HG02852 (cell line): ENCODE data around the gene RNF141.

Experiments used
- ATAC-seq: cut with Tn5 transposase; IDR thresholded peaks from one replicate; pipeline ENCODE4 v1.9.1; 2021; ENCODE audit warnings: mild to moderate bottlenecking, moderate library complexity; ENCODE audit not compliant: unreplicated experiment

The RNF141 gene

DNA sequence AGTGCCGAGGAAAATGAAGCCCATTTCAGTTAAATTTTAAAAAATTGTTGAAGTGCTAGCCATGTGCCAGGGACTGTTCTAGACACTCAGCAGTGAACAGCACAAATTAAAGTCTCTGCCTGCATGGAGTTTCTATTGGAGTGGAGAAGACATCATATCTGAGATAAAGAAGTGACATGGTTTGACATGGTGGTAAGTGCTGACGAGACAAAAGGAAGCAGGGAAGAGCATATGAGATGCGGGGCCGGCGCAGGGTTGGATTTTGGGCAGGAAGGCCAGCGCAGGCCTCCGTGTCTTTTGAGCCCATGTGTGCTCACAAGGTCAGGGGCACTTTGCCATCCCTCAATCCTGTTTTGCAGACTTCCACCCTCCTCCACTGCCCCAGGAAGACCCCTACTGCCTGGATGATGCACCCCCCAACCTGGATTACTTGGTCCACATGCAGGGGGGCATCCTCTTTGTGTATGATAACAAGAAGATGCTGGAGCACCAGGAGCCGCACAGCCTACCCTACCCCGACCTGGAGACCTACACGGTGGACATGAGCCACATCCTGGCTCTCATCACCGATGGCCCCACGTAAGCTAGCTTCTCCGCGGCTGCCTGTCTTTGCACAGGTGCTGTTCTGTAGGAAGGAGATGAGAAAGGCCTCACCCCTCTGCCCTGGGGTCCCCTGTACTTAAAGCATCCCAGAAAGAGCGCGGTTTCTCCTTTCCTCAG is 56.4 kb downstream of the RNF141 start:
- no peak for ATAC-seq

DNA sequence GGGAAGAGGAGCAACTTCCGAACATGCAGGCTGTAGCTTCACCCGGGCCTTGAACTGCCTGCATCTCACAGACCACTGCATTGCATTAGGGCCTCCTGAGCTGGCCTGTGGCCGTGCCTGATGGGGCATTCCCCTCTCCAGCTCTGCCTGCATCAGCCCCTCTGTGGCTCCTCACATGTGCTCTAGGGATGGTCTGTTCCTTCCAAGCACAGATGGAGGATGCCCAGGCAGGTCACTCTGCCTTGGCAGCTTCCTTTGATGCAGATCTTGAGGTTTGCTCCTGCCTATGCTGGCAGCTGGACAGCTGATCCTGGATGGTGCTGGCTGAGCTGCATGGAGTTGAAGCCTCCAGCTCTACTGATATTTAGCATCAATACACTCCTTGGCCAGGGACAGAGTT is 57.4 kb downstream of the RNF141 start:
- ATAC-seq, result no peak

- no peak for ATAC-seq
Observed at GRCh38 chr11:10483174-10483573, 57.8 kb downstream of the RNF141 start.

GRCh38 chr11:10481560-10482349 is 59.2 kb downstream of the RNF141 start:
- ATAC-seq, result no peak

GRCh38 chr11:10480760-10481159 is 60.2 kb downstream of the RNF141 start:
- ATAC-seq, result no peak

- ATAC-seq, result no peak
Observed at GRCh38 chr11:10480026-10480425, 61.0 kb downstream of the RNF141 start.

DNA sequence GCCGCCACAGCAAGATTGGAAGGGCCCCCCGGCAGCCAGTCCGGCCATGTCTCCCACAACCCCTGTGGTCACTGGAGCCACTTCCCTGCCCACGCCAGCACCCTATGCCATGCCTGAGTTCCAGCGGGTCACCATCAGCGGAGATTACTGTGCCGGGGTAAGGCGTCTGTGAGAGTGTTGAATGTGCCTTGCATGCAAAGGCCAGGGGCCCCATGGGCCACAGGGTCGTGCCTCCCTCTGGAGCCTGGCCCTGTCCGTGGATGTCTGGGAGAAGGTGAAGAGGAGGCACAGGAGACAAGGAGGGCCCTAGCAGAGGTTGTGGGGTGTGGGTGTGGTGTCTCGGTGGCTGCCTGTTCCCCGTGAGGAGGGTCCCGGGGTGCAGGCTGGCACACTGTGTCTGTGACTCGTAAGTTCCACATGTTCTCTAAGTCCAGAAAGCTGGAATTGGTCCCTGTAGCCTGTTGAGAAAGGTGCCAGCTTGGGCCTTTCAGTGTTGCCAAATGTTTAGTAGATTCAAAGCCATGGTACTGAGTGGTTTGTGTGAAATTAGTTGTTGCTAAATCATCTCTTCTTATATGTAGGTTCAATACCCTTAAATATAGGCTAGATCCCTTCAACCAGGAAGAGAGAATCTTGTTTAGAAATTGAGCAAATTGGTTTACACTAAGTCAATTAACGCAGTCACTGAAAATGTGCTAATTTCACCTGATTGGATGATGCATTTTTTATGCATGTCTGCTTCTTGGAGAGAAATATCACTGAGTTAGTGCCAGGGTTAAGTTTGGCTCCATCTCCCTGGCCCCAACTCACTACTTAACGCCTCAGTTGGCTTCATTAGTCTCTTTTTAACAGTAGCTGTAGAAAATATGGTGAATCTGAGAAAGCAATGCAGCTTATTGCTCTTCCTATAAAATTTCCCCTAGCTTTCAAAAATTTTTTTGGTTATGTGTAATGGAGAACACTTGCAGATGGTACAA is 62.1 kb downstream of the RNF141 start:
- no peak for ATAC-seq

DNA sequence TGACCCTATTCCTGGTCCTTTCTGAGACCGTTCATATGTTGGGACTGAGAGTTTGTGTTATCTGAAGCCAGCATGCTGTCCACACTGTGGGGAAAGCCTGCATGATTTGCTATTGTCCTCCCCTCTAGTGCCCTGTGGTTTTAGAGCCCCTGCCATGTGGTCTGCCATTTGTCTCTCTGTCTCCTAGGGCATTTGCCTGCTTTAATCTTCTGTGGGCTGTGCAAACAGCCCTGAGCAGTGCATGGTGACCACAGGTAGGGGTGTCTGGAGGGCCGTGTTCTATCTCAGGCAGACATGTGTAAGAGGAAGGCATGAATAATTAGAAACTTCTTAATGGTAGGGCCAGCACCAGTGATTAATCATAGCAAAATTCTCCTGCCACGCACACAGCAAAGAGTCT is 62.9 kb downstream of the RNF141 start:
- no peak for ATAC-seq

GRCh38 chr11:10477690-10478046 is 63.3 kb downstream of the RNF141 start:
- no peak for ATAC-seq

- no peak for ATAC-seq
Observed at GRCh38 chr11:10476927-10477689, 63.9 kb downstream of the RNF141 start.

DNA sequence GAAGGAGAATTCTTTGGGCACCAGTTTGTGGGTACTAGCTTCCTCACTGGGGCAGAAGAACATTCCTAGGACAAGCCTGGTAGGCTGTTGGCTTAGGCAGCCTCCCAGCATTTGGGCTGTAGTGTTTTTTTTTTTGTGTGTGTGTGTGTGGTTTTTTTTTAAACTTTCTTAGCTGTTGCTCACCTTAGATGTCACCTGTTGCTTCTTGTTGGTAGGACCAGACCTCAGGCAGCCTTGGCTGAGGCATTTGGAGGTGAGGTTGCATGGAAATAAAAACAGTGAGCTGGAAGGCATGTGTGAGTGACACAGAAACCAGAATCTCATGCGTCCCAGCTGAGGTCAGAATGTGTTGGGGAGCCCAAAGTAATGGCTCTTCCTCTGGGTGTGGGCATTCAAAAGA is 64.6 kb downstream of the RNF141 start:
- no peak for ATAC-seq

DNA sequence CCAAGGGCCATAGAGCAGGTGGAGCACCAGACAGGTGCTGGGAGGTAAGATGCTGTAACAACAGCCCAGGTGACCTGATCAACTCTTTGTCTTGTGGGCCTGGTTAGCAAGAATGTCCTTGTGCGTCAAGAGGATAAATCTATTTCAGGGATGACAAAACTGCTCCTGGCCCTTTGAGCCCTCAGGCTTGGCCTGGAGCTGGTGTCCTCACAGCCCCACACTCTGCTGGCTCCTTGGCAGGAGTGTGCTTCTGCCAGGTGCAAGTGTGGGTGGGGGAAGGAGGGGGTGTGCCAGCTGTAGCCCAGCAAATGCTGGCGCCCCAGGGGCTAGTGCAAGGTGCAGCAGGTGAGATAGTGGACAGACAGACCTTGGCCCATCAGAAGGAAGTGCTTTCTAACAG is 66.4 kb downstream of the RNF141 start:
- ATAC-seq, result no peak

DNA sequence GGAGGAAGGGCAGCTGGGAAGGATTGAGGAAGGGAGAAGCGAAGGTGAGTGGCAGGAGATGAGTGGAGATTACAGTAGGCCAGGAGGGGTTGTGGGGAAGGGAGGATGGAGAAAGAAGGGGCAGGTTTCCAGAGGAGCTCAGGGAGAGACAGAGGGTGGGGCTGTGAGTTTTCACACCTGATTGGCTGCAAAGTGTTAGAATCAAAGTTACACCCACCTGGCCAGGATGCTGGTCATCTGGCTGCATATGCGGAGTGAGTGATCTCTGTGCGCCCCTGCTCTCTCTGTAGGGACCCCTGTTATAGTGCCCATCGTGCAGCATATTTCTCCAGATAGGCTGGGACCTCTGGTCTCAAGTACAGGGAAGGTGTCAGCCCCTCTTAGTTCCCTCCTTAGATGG is 67.6 kb downstream of the RNF141 start:
- ATAC-seq, result no peak

DNA sequence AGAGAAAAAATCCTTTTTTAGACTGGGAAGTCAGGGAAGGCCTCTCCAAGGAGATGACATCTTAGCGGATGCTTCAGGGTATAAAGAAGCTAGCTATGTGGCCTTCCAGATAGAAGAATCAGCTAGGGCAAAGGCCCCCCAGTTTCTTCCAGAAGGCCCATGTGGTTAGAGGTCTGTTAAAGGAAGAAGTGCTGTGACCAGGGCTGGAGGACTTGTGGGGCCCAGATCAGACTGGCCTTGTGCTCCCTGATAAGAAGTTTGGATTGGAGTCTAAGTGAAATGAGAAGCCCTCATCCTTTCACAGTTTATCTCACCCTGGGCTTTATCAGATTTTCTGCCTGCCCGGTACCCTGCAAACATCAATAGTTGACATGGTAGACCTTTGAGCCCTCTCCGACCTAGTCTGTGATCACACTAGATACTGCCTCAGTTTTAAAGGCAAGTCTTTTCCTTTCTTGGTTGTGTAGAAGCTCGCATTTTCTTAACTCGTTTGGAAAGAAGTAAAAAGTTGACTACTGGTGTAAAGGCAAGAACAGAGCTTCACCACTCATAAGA is 78.2 kb downstream of the RNF141 start:
- no peak for ATAC-seq
